GM20431 (cell line): Measurements from ENCODE around the gene MYL9.
"Not testable (repeated sequence)": the region's sequence is repeated elsewhere in the genome, so short reads cannot be mapped to it uniquely, and the experiment has no call there.

Source experiments
- in situ Hi-C: fragments of 300-500 bp; cut with MseI, MboI; formaldehyde crosslinking; loops from one replicate; pipeline ENCODE4 v1.15.0; 2020; ENCODE audit warnings: low sequenced_read_pairs; ENCODE audit not compliant: unreplicated experiment

Gene MYL9

DNA sequence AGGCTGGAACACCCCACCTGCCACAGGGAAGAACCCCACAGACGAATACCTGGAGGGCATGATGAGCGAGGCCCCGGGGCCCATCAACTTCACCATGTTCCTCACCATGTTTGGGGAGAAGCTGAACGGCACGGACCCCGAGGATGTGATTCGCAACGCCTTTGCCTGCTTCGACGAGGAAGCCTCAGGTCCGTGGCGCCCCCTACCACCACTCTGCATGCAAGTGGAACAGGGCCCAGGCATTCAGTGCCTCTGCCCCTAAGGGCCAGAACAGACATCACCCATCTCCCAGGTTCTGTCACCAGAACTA, 6.6 kb downstream of the MYL9 start:
- in situ Hi-C loops, result no loop called here

DNA sequence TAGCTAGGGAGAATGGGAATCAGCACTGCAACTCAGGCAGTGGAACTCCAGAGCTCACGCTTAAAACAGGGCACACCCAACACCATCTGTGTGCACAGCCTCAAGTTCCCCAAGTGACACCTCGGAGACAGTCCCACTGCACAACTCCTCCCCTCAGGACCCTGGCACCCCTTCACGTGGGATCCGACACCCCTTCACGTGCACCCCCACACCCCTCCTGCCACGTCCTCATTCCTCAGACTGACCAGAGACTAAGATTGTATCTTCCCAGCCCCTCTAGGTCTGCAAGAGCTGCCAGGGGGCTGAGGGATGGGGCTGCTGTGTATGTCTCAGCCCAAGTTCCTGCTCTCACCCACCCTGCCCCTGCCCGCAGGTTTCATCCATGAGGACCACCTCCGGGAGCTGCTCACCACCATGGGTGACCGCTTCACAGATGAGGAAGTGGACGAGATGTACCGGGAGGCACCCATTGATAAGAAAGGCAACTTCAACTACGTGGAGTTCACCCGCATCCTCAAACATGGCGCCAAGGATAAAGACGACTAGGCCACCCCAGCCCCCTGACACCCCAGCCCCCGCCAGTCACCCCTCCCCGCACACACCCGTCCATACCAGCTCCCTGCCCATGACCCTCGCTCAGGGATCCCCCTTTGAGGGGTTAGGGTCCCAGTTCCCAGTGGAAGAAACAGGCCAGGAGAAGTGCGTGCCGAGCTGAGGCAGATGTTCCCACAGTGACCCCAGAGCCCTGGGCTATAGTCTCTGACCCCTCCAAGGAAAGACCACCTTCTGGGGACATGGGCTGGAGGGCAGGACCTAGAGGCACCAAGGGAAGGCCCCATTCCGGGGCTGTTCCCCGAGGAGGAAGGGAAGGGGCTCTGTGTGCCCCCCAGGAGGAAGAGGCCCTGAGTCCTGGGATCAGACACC, 7.6 kb downstream of the MYL9 start:
- in situ Hi-C loops, result no loop called here

DNA sequence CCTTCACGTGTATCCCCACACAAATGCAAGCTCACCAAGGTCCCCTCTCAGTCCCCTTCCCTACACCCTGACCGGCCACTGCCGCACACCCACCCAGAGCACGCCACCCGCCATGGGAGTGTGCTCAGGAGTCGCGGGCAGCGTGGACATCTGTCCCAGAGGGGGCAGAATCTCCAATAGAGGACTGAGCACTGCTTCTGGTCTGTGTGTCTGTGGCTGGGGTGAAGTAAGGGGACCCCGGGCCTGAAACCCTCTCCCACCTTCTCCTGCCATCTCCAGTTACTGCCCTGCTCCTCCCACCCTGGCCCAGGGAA, 8.3 kb downstream of the MYL9 start:
- in situ Hi-C loops, result no loop called here

DNA sequence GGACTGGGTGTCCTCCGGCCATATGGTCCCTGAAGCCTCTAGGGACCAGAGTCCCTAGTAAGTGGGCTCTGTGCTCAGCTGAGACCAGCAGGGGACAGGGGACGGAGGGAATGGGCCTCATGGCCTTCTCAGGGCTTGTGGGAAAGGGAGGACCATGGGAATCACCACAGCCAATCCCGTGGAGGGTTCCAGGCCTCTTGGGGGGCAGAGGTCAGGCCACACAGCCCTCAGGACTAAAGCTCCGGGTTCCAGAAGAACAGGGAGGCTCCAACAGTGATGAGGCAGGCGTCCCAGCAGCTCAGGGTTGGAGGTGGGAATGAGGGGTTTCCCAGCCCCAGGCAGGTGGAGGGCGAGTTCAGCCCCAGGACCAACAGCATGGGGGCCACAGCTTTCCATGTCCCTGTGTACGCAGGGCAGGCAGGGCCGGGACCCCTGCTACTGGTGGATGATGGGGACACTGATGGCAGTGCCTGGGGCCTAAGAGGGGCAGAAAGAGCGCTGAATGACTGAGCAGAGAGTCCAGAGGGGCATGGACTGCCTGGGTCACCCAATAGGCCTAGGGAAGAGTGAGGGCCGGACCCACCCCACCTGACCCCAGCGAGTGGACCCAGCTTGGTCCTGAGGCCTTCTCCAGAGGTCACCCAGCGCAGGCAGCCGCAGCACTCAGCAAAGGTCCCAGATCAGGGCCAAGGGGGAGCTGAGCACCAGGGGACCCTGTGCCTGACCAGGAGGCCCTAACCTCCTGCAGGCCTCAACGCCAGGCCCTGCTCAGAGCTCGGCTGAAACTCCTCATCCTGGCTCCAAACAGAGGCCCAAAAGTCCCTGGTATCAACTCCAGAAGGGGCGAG, 8.8 kb downstream of the MYL9 start:
- in situ Hi-C loops, result no loop called here

DNA sequence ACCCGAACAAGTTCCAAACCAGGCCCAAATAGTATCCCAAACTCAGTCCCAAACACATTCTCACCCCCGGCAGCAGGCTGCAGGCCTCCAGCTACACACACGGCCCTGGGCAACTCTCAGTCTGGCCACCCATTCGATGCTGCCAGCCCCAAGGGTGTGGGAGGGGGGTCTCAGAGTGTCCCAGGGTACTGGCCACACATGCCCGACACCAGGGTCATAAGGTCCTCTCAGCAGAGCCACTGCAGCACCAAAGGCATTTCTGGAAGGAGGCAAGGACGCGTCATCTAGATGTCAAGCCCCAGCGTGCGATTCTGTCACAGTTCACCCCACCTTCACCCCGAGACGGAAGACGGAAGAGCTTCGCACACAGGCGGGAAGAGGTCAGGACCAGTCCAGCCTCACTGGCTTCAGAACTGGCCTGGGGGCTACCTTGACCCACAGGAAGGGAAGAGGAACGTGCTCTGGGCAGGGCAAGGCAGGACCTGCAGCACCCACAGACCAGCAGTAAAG, 9.5 kb downstream of the MYL9 start:
- in situ Hi-C loops, result no loop called here

DNA sequence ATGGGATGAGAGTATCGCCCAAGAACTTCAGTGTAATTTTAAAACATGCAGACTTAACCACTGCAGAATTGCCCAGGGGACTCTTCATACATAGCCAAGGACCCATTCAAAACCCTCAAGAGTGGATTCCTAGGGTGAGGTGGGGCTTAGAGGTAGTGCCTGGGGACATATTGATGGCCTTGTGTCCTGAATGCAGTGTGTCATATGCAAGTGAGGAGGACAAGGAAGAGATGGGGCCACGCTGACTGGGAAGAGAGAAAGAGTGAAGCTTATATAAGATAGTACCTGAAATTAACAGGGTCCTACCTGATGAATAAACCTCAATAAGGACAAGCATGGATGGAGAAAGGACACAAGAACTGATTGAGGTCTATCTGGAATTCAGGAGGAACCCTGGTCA, 13.9 kb downstream of the MYL9 start:
- in situ Hi-C loops, result no loop called here

- in situ Hi-C loops, result no loop called here
Measured at GRCh38 chr20:36562724-36563123, 21.4 kb downstream of the MYL9 start.

DNA sequence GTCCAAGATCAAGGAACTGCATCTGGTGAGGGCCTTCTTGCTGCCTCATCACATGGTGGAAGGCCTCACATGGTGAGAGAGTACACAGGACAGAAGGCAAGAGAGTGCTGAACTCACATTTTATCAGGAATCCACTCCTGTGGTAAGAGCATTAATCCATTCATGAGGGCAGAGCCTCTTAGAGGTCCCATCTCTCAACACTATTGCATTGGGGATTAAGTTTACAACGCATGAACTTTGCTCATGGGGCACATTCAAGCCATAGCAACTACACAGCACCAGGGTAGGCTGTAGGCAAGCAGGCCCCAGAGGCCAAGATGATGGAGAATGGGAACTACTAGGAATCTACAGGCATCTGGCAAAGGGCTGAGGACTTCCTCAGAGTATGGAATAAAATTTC, 22.1 kb downstream of the MYL9 start:
- in situ Hi-C loops, result no loop called here

- in situ Hi-C loops, result not testable (repeated sequence)
Measured at GRCh38 chr20:36564078-36564725, 22.9 kb downstream of the MYL9 start.

- in situ Hi-C loops, result not testable (repeated sequence)
Measured at GRCh38 chr20:36564726-36565121, 23.4 kb downstream of the MYL9 start.

GRCh38 chr20:36565520-36565919, 24.2 kb downstream of the MYL9 start:
- in situ Hi-C loops, result no loop called here

DNA sequence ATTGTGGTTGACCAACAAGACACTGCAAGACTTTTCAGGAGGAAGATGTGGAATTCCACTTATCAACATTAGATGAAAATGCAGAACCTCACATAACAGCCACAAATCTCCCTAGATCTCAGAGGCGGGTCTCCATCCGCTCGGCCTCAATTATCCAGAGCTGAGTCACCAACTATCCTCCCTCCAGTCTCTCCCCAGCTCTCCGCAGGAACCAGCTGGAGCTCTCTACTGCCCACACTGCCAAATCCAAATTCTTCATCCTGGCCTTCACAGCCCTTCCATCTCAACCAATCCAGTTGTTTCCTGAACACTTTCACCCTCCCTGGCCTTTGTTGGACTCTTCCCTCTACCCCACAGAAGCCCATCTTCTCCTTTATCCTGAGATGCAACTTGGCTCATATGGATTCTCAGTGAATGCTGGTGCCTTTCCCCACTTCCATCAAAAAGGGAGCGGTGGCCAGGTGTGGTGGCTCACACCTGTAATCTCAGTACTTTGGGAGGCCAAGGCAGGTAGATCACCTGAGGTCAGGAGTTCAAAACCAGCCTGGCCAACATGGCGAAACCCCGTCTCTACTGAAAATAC, 28.6 kb downstream of the MYL9 start:
- in situ Hi-C loops, result no loop called here

DNA sequence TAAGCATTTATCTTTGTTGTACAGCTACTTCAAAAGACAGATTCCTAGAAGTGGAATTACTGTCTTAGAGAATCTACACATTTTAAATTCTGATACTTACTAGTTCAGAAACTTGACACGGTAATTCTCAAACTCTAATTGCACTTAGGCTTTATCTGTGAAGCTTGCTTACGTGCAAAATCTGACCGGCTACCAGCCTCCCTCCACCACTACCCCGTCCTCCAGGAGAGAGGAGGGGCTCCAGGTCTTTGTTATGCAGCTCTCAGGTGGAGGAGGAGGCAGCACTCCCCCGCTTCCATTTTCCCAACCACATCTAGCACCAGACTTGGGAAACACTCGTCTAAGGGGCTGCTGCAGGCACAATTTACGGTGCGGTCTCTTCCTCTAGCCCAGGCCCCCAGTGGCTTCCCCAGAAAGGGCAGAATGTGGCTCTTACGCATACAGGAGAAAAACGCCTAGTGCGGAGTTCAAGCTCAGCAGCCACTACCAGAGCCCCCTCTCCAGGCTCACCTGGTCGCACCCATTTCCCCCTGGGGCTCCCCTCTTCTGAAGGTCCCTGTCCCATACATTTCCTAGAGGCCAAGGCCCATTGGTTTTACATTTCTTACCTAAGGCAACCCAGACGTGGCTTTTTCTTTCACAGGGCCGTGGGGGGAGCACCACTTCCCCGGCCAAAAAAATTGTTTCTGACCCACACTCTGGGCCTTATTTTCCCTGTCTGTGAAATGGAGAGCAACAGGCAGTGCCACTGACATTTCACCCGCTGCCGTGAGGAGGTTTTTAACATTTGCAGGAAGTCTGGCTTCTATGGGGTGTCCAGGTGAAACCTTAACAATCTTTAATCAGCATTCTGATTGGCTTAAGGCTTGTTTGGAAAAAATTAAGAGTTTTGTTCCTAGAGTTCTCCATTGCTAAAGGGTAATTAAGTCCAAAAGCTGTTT, 30.5 kb downstream of the MYL9 start:
- in situ Hi-C loops, result no loop called here

- in situ Hi-C loops, result no loop called here
Measured at GRCh38 chr20:36572701-36573102, 31.4 kb downstream of the MYL9 start.

- in situ Hi-C loops, result no loop called here
Measured at GRCh38 chr20:36573103-36573797, 31.9 kb downstream of the MYL9 start, which contains the start of gene TGIF2. Gene TGIF2 (plus strand): TSS chr20:36573597. CDS start chr20:36578775, 5,178 bp downstream.

DNA sequence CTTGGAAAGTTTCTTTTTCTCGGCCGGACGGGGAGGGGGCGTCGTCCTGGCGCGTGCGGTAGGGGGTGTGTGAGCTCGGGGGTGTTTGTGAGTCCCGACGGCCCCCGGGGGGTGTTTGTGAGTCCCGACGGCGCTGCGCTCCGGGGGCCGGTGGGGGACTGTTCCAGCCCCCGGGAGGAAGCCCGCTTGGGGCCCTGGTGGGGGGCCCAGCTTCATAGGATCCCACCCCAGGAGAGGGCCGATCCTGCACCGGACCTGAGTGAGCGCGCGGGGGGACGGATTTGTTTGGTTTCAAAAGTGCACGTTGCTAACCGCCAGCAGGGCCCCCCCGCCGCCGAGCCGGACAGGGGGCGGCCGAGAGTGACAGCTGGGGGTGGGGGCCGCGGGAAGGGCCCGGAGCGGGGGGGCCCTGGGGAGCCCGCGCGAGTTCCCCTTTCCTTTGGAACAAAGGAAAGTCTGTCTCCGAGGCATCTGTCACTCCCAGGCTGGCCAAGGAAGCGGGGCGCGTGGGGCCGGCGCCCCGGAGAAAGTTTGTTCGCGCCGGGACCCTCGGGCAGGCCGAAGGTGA, 32.6 kb downstream of the MYL9 start:
- in situ Hi-C loops, result no loop called here

DNA sequence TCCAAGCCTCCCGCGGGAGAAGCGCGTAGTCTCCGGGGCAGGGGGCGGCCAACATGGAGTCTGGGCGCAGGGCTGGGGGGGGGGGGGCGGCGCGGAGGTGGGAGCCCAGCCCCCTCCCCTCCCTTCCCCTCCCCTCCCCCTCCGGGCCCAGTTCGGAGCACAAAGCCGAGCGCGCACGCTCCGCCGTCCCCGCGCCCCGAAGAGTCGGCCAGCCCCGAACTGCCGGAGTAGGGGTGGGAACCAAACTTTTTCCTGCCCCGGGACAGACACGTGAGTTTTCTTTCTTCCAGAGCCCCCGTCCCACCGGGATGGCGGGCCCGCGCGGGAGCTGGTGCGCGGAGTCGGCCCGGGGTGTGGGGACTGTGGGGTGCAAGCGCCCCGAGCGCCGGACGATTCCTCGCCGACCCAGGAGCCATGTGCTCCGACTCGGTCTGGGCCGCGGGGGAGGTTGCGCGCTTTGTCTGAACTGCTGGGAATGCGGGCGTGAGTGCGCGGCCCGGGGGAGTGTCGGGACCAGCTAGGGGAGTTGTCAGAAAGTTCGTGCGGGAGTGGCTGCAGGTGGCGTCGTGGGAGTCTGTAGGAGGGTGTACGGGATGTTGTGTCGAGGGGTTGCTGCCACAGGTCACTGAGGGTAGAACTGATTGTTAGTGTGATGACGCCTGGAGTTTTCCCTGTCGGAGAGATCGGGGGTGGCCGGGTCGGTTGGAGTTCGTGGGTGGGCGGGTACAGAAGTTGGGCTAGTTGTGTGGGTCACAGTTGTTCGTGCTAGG, 33.2 kb downstream of the MYL9 start:
- in situ Hi-C loops, result no loop called here

GRCh38 chr20:36576081-36576445, 34.7 kb downstream of the MYL9 start:
- in situ Hi-C loops, result no loop called here
